Activated naive CD8-positive, alpha-beta T cell treated with anti-CD3 and anti-CD28 coated beads, Interleukin-2, amount 10 ng/mL, durations not matched to agents 7 days and 5 days (primary cell): ENCODE measurements around the gene LRRC27. TPM values are rescaled to one million over a fixed set of nuclear protein-coding genes. Genes with fewer than 3 reads are reported as not detected.

ENCODE experiments used
- ATAC-seq: fragments of 150-1000 bp; cut with Tn5 transposase; one replicate; pipeline ENCODE4 v1.10.0; 2021; ENCODE audit warnings: low read depth, moderate library complexity
- POLR2A ChIA-PET: fragments of 350-600 bp; sonication (Branson Sonifier 250); formaldehyde crosslinking; loops from one replicate; lab custom pipeline; 2021; ENCODE audit warnings: antibody characterized with exemption; lab: Charles Lee
- DNase-seq: peaks from one replicate; pipeline ENCODE4 v3.0.0; 2021
- H3K27ac Mint-ChIP-seq: one replicate; pipeline ENCODE4 v1.8.0; 2022; ENCODE audit warnings: mild to moderate bottlenecking, mixed read lengths
- H3K27me3 Mint-ChIP-seq: one replicate; pipeline ENCODE4 v1.8.0; 2022; ENCODE audit warnings: mild to moderate bottlenecking, moderate library complexity, mixed read lengths
- H3K36me3 Mint-ChIP-seq: one replicate; pipeline ENCODE4 v1.8.0; 2021; ENCODE audit warnings: mild to moderate bottlenecking, mixed read lengths
- H3K4me1 Mint-ChIP-seq: one replicate; pipeline ENCODE4 v1.8.0; 2021; ENCODE audit warnings: mixed read lengths
- H3K4me3 Mint-ChIP-seq: one replicate; pipeline ENCODE4 v1.8.0; 2022; ENCODE audit warnings: mild to moderate bottlenecking, moderate library complexity, mixed read lengths
- H3K9me3 Mint-ChIP-seq: one replicate; pipeline ENCODE4 v1.8.0; 2021; ENCODE audit warnings: mixed read lengths
- total RNA-seq, 2 experiments: library from RNA; stranded (reverse); gene quantifications; one replicate each; pipeline ENCODE4 v1.2.3, GENCODE V29; 2021

The LRRC27 gene
- total RNA-seq, 2 experiments from 2014 or later: 4.7 to 6.3 TPM

DNA sequence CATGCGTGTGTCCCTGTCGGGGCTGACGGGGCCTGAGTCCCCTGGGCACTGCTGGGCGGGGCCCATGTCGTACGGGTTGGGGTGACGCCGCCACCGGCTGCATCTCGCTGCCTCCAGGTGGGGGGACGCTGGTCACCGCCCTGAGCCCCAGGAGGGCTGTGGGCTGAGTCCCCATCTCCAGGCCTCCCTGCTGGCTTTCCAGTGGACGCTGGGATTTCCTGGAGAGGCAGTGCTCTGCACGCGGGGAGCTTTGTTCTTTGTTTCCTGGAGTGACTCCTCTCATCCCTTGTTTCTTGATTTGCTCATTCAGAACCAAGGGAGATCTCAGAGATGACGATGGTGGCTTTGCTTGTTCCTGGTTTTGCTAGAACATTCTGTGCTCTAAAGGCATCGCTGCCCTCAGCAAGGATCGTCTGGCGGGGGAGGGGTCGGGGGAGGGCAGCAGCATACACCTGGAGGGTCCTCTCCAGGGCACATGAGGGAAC lies 86.0 kb downstream of the LRRC27 start:
- no peak for ATAC-seq
- H3K9me3 Mint-ChIP-seq: no peaks in the 10 kb centered on the region

DNA sequence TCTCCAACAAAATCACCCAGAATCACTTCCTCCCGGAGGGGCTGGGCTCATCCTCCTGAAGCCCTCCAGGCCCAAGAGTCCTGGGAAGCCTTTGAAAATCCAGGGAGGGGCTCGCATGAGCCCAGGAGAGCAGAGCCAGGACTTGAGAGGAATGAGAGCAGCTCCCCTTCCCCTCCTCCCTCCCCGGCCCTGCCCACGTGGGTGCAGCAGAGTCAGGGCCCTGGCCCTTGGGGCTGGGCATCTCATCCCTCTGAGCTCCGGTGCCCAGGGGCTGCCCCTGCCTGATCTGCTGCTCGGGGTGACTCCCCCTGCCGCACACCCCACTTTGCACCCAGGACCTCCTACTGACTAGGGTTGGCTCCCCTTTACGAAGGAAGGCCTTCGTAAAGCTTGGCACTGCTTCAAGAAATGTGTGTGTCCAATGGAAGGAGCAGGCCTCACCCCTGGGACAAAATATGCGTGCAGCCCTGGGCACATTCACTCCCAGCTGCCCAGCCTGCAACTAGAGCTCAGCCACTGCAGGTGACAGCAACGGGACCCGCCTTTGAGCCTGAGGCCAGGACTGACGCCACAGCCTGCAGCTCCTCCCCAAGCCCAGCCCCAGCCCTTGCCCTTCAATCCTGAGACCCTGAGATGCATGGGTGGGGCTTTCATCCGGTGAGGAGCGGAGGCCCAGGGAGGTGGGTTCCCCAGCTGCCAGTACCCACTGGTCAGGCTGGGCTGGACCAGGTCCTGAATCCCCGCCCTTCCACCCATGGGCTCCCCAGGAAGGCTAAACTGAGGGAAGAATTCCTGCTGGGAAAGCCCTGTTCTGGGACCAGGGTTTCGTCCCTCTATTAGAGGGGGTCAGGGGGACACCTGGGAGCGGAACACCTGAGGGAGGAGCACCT lies 86.8 kb downstream of the LRRC27 start:
- no peaks in the 10 kb centered on the region for H3K9me3 Mint-ChIP-seq
- peaks cover 20% of the 10 kb centered on the region for H3K4me1 Mint-ChIP-seq
- ATAC-seq (no peak), DNase-seq (no peak)
- no peak overlapping the region for H3K4me3 Mint-ChIP-seq
- H3K36me3 Mint-ChIP-seq: peaks cover 8% of the 10 kb centered on the region
- POLR2A ChIA-PET: interaction anchor here (0.6 to 1.0 kb wide), 2 partner anchors 8 to 178 kb away, joined by 4 to 5 read pairs; no protein-coding TSS in a partner anchor
- H3K27ac Mint-ChIP-seq: no peak overlapping the region
- no peaks in the 10 kb centered on the region for H3K27me3 Mint-ChIP-seq

More for the DNA sequence above, 86.0 kb downstream of the LRRC27 start:
- H3K27me3 Mint-ChIP-seq: no peaks in the 10 kb centered on the region
- DNase-seq: no peak
- H3K4me3 Mint-ChIP-seq: no peak overlapping the region
- H3K36me3 Mint-ChIP-seq: peaks cover 8% of the 10 kb centered on the region
- H3K27ac Mint-ChIP-seq: no peak overlapping the region
- POLR2A ChIA-PET: interaction anchor here (1.0 kb wide), 1 partner anchor 8 kb away, joined by 5 read pairs; no protein-coding TSS in a partner anchor
- H3K4me1 Mint-ChIP-seq: peaks cover 15% of the 10 kb centered on the region

DNA sequence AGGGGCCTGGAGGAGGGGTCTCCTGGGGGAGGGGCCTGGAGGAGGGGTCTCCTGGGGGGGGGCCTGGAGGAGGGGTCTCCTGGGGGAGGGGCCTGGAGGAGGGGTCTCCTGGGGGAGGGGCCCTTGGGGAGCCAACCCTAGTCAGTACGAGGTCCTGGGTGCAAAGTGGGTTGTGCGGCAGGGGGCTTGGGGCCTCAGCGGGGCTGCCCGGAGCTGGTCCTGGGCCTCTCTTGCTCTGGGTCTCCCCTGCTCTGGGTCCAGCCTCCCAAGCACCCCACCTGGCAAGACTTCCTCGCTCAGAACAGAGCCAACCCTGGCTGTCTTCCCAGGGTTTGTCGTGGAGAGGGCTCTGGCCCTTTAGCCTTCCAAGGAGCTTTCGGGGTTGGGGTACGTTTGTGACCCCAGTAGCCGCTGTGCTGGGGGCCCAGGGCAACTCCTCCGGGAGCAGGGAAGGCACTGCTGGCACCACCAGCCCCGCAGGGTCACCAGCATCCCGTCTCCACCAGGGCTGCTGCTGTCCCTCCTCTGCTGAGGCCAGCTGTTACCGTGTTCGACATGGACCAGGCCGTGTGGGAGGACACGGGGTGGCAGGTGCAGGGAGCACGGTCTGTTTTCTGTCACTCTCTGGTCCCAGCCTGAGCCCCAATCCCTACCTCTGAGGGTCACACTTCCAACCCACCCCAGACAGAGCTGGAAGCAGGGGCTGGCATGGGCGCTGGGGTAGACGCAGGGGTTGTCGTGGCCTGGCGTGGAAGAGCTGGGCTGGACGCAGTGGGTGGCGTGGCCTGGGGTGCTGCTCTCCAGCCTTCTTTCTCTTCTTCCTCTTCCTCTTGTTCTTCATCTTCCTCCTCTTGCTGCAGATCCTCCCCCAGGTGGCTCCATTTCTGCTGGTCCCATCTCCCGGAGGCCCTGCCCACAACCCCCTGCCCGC lies 87.8 kb downstream of the LRRC27 start:
- H3K4me1 Mint-ChIP-seq: peaks cover 20% of the 10 kb centered on the region
- no peak overlapping the region for H3K4me3 Mint-ChIP-seq
- H3K27ac Mint-ChIP-seq: peak overlapping the region; percentile 61
- POLR2A ChIA-PET: interaction anchor here (0.7 to 5.6 kb wide), 4 partner anchors 10 to 27 kb away, joined by 3 to 38 read pairs (median 4); no protein-coding TSS in a partner anchor
- DNase-seq (no peak), ATAC-seq (no peak)
- H3K9me3 Mint-ChIP-seq: no peaks in the 10 kb centered on the region
- H3K27me3 Mint-ChIP-seq: no peaks in the 10 kb centered on the region
- H3K36me3 Mint-ChIP-seq: peaks cover 8% of the 10 kb centered on the region

DNA sequence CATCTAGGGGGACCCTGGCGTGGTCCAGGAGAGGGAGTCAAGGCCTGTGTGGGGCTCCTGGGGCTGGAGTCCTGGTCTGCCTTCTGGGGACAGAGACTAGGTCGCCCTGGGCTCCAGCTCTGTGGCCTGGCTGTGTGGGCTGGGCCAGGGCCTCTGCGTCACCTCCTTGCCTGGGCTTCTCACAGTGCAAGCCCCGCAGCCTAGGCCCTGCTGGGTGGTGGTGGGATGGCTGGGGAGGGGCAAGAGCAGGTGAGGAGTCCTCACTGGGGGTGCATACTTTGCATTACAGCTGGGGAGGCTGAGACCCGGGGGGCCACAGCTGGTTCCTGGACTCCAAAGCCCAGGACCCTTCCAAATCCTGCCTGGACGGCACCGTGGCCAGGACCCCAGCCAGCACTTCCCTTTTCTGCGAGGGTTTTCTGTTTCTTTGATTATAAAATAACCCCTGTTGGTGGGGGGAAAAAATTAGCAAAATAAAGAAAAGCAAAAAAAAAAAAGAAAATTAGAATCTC lies 88.5 kb downstream of the LRRC27 start:
- POLR2A ChIA-PET: interaction anchor here (0.7 to 5.6 kb wide), 5 partner anchors 11 to 26 kb away, joined by 3 to 38 read pairs (median 4); partner anchors contain the start of gene PWWP2B
- Mint-ChIP-seq H3K36me3 (peaks cover 1% of the 10 kb centered on the region), H3K4me1 (peaks cover 16% of the 10 kb centered on the region), H3K9me3 (no peaks in the 10 kb centered on the region), H3K4me3 (no peak overlapping the region), H3K27me3 (no peaks in the 10 kb centered on the region), H3K27ac (peak overlapping the region; percentile 62)
- ATAC-seq (no peak), DNase-seq (no peak)

- no peaks in the 10 kb centered on the region for H3K27me3 Mint-ChIP-seq
- ATAC-seq: peak; percentile 69
- H3K4me3 Mint-ChIP-seq: peak overlapping the region; percentile 48
- POLR2A ChIA-PET: interaction anchor here (0.7 to 5.6 kb wide), 8 partner anchors 11 to 28 kb away, joined by 3 to 38 read pairs (median 4); partner anchors contain the start of gene PWWP2B
- H3K36me3 Mint-ChIP-seq: no peaks in the 10 kb centered on the region
- peak; percentile 58 for DNase-seq
- H3K4me1 Mint-ChIP-seq: peaks cover 15% of the 10 kb centered on the region
- H3K9me3 Mint-ChIP-seq: no peaks in the 10 kb centered on the region
- H3K27ac Mint-ChIP-seq: peak overlapping the region; percentile 73
These were observed 89.2 kb downstream of the LRRC27 start for GRCh38 chr10:132420981-132421846.

DNA sequence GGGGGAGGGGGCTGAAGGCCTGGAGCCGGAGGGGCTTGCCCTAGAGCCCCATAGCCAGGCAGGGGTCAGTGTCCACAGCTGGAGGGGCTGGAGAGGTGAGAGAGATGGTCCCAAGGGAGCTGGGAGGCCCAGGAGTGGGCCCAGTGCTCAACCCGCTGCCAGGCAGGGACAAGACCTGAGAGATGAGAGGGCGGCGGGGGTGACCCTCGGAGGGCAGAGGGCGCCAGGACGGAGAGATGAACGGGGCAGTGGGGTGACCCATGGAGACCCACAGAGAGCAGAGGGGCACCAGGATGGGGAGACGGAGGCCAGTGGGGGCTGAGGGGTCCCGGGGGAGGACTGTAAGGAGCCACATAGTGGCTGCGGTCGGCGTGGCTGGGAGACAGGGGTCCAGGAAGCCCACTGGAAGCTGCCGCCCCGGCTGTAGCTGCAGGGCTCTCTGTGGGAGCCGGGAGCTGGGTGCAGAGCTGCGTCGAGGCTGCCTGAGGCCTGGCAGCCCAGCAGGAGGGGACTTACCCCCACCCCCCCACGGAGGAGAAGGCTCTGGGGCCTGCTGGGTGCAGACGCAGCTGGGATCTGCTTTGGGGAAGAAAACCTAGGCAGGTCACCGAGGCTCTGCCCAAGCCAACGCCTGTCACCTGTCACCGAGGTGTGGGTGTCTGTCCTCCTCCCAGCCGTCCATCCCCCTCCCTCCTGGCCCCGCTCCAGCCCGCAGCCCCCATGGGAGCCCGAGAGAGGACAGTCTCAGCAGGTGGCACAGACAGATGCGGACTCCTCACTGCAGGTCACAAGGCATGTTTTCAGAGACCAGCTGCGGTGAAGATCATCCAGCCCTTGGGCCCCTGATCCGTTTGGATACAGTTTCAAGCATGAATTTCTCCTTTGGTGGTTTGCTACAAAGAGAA lies 90.1 kb downstream of the LRRC27 start:
- DNase-seq: no peak
- Mint-ChIP-seq H3K4me3 (peak overlapping the region; percentile 48), H3K27me3 (no peaks in the 10 kb centered on the region), H3K4me1 (peaks cover 15% of the 10 kb centered on the region), H3K27ac (peak overlapping the region; percentile 81), H3K36me3 (no peaks in the 10 kb centered on the region), H3K9me3 (no peaks in the 10 kb centered on the region)
- no peak for ATAC-seq
- POLR2A ChIA-PET: interaction anchor here (0.7 to 5.6 kb wide), 7 partner anchors 12 to 28 kb away, joined by 3 to 38 read pairs (median 3); partner anchors contain the start of gene PWWP2B

- H3K4me1 Mint-ChIP-seq: peaks cover 15% of the 10 kb centered on the region
- POLR2A ChIA-PET: interaction anchor here (1.3 to 5.6 kb wide), 3 partner anchors 13 to 25 kb away, joined by 3 to 38 read pairs (median 3); no protein-coding TSS in a partner anchor
- ATAC-seq: peak; percentile 25
These were observed 91.2 kb downstream of the LRRC27 start for GRCh38 chr10:132422903-132423825.

DNA sequence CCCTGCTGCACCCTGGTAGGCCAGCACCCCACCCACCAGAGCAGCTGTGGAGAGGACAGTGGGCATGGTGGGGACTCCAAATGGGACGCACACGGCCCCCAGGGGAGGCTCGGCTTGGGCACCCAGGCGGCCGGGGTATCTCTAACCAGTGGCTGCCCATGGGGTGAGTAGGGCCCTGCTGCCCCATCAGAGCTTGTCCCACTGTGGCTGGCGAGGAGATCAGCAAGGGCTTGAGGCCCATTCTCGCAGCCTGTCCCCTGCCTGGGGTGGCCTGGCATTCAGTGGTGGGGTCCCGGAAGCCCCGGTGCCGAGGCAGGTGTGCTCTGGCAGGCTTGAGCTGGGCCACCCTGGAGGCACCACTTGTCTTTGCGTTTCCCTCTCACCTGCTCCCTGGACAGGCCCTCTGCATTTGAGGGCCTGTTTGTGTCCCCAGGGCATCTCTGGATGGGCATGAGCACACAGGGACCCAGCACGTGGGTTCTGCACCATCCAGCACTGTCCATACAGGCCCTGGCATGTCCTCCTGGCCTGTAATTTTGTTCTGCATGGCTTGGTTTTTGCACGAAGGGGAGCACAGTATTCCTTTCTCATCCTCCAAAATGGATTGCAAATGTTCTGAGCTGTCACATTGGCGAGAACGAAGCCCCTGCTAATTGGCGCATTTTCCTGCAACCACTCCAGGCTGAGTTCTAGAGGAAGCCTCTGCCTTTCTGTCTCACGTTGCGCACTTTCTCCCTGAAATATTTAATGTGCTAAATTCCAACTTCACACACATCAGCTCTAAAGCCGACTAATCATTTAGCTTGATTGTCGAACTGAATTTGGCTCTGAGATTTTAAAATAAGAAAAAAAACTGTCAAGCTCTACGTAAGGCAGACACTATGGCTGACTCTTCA lies 92.2 kb downstream of the LRRC27 start:
- Mint-ChIP-seq H3K36me3 (no peaks in the 10 kb centered on the region), H3K27ac (no peak overlapping the region), H3K4me1 (peaks cover 15% of the 10 kb centered on the region), H3K9me3 (no peaks in the 10 kb centered on the region), H3K27me3 (no peaks in the 10 kb centered on the region), H3K4me3 (no peak overlapping the region)
- DNase-seq (no peak), ATAC-seq (no peak)
- POLR2A ChIA-PET: interaction anchor here (5.6 kb wide), 1 partner anchor 22 kb away, joined by 38 read pairs; no protein-coding TSS in a partner anchor

More at GRCh38 chr10:132422903-132423825, 91.2 kb downstream of the LRRC27 start:
- DNase-seq: no peak
- Mint-ChIP-seq H3K27ac (peak overlapping the region; percentile 81), H3K36me3 (no peaks in the 10 kb centered on the region), H3K9me3 (no peaks in the 10 kb centered on the region), H3K27me3 (no peaks in the 10 kb centered on the region), H3K4me3 (no peak overlapping the region)

DNA sequence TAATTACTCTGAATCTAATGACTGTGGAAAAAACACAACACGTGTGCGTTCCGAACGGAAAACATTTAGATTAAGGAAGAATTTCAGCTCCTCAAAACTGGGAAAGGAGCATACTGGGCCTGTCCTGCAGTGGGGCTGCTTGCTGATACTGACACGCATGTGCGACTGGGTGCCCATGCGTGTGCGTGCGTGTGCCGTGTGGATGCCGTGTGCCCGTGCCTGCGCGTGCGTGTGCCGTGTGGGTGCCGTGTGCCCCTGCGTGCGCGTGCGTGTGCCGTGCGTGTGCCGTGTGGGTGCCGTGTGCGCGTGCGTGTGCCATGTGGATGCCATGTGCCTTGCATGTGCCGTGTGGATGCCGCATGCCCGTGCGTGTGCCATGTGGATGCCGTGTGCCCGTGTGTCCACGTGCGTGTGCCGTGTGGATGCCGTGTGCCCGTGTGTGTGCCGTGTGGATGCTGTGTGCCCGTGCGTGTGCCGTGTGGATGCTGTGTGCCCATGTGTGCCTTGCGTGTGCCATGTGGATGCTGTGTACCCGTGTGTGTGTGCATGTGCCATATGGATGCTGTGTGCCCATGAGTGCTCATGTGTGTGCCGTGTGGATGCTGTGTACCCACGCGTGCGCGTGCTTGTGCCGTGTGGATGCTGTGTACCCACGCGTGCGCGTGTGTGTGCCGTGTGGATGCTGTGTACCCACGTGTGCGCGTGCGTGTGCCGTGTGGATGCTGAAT lies 93.2 kb downstream of the LRRC27 start:
- POLR2A ChIA-PET: interaction anchor here (5.6 kb wide), 1 partner anchor 21 kb away, joined by 38 read pairs; no protein-coding TSS in a partner anchor
- ATAC-seq: no peak
- no peak for DNase-seq
- H3K36me3 Mint-ChIP-seq: no peaks in the 10 kb centered on the region
- no peaks in the 10 kb centered on the region for H3K27me3 Mint-ChIP-seq
- no peak overlapping the region for H3K4me3 Mint-ChIP-seq
- H3K4me1 Mint-ChIP-seq: peaks cover 16% of the 10 kb centered on the region
- no peaks in the 10 kb centered on the region for H3K9me3 Mint-ChIP-seq
- H3K27ac Mint-ChIP-seq: no peak overlapping the region
